Skeletal muscle cell (primary cell): Measurements from ENCODE around the gene HEPN1.
A peak's percentile ranks its signal among the peaks of the same experiment; 100 is the strongest.
"Not testable (repeated sequence)": the region's sequence is repeated elsewhere in the genome, so short reads cannot be mapped to it uniquely, and the experiment has no call there.

Source experiments
- DNase-seq: peaks from one replicate; pipeline ENCODE4 v3.0.0-alpha.2; 2010; ENCODE audit warnings: low read depth
- H3K4me3 ChIP-seq: 2 replicates; pipeline ENCODE4 v1.5.1; 2011; ENCODE audit warnings: low read depth, mild to moderate bottlenecking, control low read depth, low read length, moderate library complexity

HEPN1 gene

GRCh38 chr11:124935548-124936514, 16.8 kb downstream of the HEPN1 start, which contains the start of gene HEPACAM:
Gene HEPACAM, minus strand, starts transcription at chr11:124936047. Its CDS starts 41 bp downstream, at chr11:124936006.
- no peak for DNase-seq
- H3K4me3 ChIP-seq: no peak within 1 kb of the TSS

DNA sequence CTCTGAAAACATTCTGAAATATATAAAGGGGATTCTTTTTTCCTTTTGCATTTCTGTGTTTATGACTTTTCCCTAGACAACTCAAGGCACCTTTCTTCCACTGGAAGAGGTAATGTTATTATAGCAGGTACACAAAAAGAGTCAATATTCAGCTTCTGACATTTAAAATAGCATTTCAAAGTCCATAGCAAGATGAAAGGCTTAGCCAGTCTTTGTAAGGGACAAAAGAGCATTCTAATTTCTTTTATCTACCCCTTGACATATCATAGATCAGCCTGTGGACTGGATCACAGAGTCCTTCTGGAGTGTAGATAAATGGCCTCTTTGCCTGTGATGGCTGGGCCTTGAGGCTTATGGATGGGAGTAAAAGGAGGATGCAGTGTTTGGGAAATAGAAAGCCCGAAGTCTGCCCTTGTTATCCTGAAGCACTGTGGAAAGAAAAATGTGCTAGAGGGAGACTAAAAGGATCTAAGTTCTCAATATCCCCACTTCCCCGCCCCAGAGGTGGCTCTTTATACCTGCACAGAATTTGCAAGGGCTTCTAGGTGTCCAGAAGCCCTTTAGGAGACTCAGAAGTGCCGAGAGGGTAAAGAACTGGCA, 18.4 kb downstream of the HEPN1 start:
- H3K4me3 ChIP-seq: no peak overlapping the region
- DNase-seq: no peak

DNA sequence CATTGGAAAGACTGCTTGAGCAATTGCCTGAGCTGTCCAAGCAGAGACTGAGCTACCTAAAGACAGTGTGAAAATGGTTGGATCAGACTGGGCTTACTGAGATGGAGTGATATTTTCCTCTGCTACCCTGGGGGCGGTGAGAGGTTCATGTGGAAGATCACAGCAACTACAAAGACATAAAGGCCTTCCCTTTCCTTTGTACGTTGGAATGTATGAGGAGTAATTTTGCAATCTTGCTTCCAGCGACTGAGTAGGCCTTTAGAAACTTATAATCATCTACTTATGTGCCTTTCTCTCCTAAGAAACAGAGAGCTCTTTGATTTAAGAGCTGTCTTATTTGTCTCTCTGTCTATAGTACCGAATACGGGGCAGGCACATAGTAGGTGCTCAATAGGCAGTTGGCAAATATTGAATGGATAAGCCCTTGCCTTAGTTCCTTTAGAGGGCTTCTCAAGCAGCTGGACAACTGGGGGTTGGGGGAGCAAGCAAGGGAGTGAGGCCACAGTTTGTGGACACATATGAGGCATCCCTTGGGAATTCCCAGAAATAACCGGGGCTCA, 19.2 kb downstream of the HEPN1 start:
- peak; percentile 35 for DNase-seq
- no peak overlapping the region for H3K4me3 ChIP-seq

GRCh38 chr11:124938970-124939369, 19.9 kb downstream of the HEPN1 start:
- DNase-seq: no peak
- no peak overlapping the region for H3K4me3 ChIP-seq

GRCh38 chr11:124941703-124942102, 22.7 kb downstream of the HEPN1 start:
- DNase-seq: no peak
- no peak overlapping the region for H3K4me3 ChIP-seq

DNA sequence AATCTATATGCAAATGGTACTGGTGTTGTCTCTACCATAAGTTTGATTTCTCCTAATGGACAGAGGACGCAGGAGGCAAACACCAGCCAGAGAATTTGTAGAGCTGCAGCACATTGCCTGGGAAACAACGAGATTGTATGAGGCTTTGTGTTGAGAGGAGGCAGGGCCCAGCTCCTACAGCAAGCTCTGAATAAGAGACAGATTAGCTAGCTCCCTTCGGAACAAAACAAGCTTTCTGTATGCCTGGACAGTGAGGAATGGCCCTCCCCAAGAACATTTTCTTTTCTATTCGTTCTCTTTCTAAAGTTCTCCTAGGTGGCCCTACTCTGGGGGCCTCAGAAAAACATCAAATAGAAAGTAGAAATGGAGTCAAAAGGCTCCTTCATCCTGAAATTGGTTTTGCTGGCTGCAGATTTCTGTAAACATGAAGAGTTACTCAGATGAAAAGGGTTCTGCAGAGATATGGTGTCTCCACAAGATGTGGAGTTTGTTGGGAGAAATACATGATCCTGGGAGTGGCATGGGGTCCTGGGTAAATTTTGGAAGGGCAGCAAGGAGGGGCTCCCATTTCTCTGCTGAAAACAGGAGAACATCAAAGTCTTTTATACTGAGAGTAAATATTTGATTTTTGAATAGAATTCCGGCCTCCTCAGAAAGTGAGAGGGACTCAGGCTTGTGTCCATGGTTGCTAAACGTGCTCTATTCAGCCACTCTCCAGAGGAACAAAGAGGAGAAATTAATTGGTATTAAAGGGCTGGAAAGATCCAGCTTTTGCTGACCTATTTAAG, 23.6 kb downstream of the HEPN1 start:
- H3K4me3 ChIP-seq: no peak overlapping the region
- DNase-seq: no peak

GRCh38 chr11:124943254-124943616, 24.2 kb downstream of the HEPN1 start:
- no peak for DNase-seq

GRCh38 chr11:124943741-124944140, 24.7 kb downstream of the HEPN1 start:
- no peak for DNase-seq
- no peak overlapping the region for H3K4me3 ChIP-seq

More at GRCh38 chr11:124943254-124943616, 24.2 kb downstream of the HEPN1 start:
- no peak overlapping the region for H3K4me3 ChIP-seq

GRCh38 chr11:124944565-124944964, 25.5 kb downstream of the HEPN1 start:
- DNase-seq: no peak
- no peak overlapping the region for H3K4me3 ChIP-seq

GRCh38 chr11:124945826-124946225, 26.8 kb downstream of the HEPN1 start:
- no peak overlapping the region for H3K4me3 ChIP-seq
- DNase-seq: no peak

GRCh38 chr11:124946735-124947141, 27.7 kb downstream of the HEPN1 start:
- no peak overlapping the region for H3K4me3 ChIP-seq
- no peak for DNase-seq

DNA sequence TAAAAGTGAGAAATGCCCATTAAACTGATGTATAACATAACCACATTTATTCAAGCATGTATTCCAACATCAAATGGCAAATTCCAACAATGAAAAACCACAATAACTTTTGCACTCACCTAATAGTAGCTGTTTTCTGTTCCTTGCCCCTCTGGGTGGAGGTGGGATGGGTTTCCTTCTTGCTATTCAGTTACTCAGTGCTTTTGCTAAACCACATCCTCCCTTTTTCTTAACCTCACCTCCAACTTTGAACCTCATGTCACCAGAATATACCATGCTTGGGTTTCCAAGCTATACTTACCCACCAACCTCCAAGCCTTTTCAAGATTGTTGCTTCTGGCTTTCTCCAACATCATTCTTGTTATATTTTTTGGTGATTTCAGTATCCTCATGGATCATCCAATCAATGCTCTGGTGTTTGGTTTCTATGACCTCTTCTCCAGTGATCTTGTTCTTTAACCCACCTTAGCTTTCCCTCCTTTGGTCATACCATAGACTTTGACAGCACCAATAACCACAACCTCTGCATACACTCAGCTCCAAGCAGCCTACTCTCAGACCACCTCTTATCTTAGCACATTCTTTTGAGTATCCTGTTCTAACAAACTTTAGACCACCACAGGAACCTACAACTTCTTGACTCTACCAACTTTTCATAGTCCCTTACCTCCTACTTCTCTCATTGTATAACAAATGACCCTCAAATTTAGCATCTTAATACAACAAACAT, 31.7 kb downstream of the HEPN1 start:
- no peak for DNase-seq
- H3K4me3 ChIP-seq: no peak overlapping the region

GRCh38 chr11:124951341-124951740, 32.3 kb downstream of the HEPN1 start:
- no peak for DNase-seq

GRCh38 chr11:124953753-124954589, 34.9 kb downstream of the HEPN1 start, which contains the start of gene CCDC15:
Gene CCDC15, plus strand, starts transcription at chr11:124954202. Its CDS starts 531 bp downstream, at chr11:124954733.
- peak; percentile 91 for DNase-seq
- peak within 1 kb of the TSS; percentile 71 for H3K4me3 ChIP-seq

More at GRCh38 chr11:124951341-124951740, 32.3 kb downstream of the HEPN1 start:
- H3K4me3 ChIP-seq: no peak overlapping the region

DNA sequence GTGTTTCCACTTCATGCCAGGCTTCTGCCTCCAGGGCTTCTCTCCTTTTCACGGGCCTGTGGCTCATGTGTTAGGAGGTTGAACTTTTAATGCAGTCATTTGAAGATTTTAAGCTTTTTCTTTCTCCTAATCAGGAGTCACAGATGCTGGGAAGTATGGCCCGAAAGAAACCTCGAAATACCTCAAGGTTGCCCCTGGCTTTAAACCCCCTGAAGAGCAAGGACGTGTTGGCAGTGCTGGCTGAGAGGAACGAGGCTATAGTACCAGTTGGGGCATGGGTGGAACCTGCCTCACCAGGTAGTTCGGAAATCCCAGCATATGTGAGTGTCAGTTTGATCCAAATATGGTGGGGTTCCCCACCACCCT, 35.5 kb downstream of the HEPN1 start:
- H3K4me3 ChIP-seq: peak overlapping the region; percentile 71
- DNase-seq: no peak

DNA sequence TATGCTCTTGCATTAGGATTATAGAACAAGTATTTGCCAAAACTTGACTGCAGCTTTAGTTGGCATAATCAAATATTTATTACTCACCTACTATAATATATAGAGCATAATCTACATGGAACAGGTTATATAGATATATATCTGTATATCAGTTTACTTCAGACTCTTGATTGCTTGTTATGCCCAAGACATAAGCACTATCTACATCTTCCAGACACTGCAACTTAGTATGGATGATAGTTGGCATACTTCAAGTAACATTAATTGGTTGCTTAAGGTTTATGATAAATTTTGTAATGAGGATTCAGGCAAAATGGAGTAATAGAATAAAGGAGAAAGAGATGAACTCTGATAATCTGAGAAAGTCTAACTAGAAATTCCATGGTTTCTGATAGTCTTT, 36.0 kb downstream of the HEPN1 start:
- no peak overlapping the region for H3K4me3 ChIP-seq
- DNase-seq: no peak

- DNase-seq: peak; percentile 41
- no peak overlapping the region for H3K4me3 ChIP-seq
Measured at GRCh38 chr11:124961972-124962609, 43.0 kb downstream of the HEPN1 start.

- DNase-seq, H3K4me3 ChIP-seq: not testable (repeated sequence)
Measured at GRCh38 chr11:124968197-124968596, 49.1 kb downstream of the HEPN1 start.
